Middle frontal gyrus (tissue), 1 donor: Measurements from ENCODE around the gene OR10A4.
"Not testable (repeated sequence)": the region's sequence is repeated elsewhere in the genome, so short reads cannot be mapped to it uniquely, and the experiment has no call there.

ENCODE experiments used
- DNase-seq: peaks from one replicate; pipeline ENCODE4 v3.0.0-alpha.2; 2015; ENCODE audit warnings: low spot score; ENCODE audit errors: extremely low spot score

The OR10A4 gene

GRCh38 chr11:6898911-6899310 lies 22.5 kb downstream of the OR10A4 start:
- no peak for DNase-seq

GRCh38 chr11:6900327-6900999 lies 24.0 kb downstream of the OR10A4 start:
- no peak for DNase-seq

DNA sequence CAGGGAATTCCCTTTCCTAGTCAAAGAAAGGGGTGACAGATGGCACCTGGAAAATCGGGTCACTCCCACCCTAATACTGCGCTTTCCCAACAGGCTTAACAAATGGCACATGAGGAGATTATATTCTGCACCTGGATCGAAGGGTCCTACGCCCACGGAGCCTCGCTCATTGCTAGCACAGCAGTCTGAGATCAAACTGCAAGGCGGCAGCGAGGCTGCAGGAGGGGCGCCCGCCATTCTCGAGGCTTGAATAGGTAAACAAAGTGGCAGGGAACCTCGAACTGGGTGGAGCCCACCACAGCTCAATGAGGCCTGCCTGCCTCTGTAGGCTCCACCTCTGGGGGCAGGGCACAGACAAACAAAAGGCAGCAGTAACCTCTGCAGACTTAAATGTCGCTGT lies 28.4 kb downstream of the OR10A4 start:
- DNase-seq = not testable (repeated sequence)

GRCh38 chr11:6911378-6911777 lies 35.0 kb downstream of the OR10A4 start:
- DNase-seq = no peak

- no peak for DNase-seq
These were observed 35.5 kb downstream of the OR10A4 start for GRCh38 chr11:6911948-6912347.

DNA sequence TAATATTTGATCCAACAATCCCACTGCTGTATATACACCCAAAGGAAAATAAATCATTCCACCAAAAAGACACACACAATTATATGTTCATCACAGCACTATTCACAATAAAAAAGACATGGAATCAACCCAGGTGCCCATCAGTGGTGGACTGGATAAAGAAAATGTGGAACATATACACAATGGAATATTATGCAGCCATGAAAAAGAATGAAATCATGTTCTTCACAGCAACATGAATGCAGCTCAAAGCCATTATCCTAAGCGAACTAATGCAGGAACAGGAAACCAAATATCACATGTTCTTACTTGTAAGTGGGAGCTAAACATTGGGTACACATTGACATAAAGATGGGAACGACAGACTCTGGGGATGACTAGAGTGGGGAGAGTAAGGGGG lies 43.3 kb downstream of the OR10A4 start:
- DNase-seq = no peak

GRCh38 chr11:6920702-6921101 lies 44.3 kb downstream of the OR10A4 start, which contains the start of gene OR2D3:
Gene OR2D3, plus strand, starts transcription at chr11:6921002. Its CDS starts 0 bp downstream, at chr11:6921002.
- no peak for DNase-seq

- DNase-seq = no peak
These were observed 48.7 kb downstream of the OR10A4 start for GRCh38 chr11:6925007-6925577.

GRCh38 chr11:6925636-6926207 lies 49.3 kb downstream of the OR10A4 start:
- DNase-seq = no peak

- no peak for DNase-seq
These were observed 50.0 kb downstream of the OR10A4 start, which contains the start of gene ZNF215 for GRCh38 chr11:6926208-6927029. Gene ZNF215, plus strand, starts transcription at chr11:6926426. Its CDS starts 5,847 bp downstream, at chr11:6932273.

GRCh38 chr11:6927030-6927617 lies 50.7 kb downstream of the OR10A4 start:
- DNase-seq = no peak
